Activated CD4-positive, alpha-beta T cell treated with anti-CD3 and anti-CD28 coated beads for 48 hours (primary cell): ENCODE results near the gene SPATS2.
A peak's percentile ranks its signal among the peaks of the same experiment; 100 is the strongest.

Source experiments
- DNase-seq: peaks from one replicate; pipeline ENCODE4 v3.0.0-alpha.2; 2020

SPATS2 gene

DNA sequence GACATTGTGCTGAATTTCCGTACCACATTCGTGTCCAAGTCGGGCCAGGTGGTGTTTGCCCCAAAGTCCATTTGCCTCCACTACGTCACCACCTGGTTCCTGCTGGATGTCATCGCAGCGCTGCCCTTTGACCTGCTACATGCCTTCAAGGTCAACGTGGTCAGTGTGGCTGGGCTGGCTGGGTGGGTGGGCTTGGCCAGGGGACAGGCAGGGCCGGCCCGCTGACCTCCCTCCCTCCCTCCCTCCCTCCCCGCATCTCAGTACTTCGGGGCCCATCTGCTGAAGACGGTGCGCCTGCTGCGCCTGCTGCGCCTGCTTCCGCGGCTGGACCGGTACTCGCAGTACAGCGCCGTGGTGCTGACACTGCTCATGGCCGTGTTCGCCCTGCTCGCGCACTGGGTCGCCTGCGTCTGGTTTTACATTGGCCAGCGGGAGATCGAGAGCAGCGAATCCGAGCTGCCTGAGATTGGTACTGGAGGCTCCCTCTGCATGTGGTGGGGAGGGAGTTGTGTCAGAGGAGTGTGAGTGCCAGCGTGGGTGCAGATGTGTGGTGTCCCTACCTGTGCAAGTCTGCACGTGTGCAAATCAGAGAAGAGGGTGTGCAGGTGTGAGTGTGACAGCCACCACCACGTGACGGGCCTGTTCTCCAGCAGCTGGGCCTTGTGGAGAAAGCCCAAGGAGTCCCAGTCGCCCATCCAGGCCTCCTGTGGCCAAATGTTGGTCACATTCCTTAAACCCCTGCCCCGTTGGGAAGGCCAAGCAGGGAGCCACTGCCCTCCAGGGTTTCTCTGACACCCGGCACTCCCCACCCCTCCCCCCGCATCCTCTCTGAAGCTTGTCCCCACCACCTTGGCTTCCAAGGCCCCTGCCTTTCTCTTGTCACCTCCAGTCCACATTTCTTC is 176.9 kb downstream of the SPATS2 start:
- no peak for DNase-seq

DNA sequence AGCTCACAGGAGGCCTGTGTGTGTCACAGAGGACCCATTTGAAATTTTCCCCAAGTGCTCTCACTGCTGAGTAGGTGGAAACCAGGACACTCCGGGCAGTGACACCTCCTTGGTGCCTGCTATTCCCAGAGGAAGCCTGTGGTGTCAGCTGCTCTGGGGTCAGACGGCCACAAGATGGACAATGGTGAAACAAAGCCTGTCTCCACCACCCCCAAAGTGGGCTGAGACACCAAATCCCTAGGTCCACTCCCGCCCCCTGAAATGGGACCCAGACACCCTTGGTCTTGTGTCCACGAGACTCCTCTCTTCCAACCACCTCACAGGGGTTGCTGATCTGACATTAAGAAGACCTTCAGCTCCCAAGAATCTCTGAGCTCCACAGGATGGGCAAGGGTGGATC is 178.6 kb downstream of the SPATS2 start:
- no peak for DNase-seq

DNA sequence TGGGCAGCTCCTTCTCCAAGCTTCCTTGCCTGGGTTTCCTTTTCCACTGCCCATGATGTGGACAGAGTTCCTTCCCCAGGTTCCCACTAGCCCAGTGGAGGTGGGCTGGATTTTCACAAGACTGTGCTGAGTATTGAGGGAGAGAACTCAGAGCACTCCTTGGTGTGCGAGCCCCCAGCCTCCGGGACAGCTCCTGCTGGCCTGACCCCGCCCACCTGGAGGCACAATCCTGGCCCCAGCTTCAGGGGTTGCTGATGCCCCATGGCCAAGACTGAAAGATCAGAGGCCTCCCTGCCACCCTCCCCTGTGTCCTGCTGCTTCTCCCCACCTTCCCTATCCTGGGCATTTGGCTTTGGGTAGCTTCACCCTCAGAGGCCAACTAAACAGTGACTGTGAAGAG is 179.2 kb downstream of the SPATS2 start:
- no peak for DNase-seq

DNA sequence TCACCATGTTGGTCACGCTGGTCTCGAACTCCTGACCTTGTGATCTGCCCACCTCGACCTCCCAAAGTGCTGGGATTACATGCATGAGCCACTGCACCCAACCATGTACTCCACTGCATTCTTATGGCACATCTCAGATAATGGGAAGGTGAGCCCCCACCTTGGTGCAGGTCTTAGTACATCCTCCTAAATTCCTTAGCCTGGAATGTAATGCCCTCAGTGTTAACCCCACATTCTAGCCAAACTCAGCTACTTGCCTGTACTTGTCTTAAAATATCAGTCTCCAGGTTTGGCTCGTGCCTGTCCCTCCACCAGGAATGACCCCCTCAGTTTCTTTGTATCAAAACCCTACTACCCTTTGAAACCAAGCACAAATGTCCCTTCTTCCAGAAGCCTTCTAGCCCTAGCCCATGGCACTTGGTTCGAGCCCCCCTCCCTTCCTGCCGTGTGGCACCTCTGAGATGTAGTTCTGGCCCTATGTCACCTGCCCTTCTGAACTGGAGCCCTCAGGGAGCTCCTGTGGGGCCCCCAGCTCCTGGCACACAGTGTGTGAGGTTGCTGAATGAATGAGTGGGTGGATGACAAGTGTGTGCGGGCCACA is 179.9 kb downstream of the SPATS2 start:
- no peak for DNase-seq

DNA sequence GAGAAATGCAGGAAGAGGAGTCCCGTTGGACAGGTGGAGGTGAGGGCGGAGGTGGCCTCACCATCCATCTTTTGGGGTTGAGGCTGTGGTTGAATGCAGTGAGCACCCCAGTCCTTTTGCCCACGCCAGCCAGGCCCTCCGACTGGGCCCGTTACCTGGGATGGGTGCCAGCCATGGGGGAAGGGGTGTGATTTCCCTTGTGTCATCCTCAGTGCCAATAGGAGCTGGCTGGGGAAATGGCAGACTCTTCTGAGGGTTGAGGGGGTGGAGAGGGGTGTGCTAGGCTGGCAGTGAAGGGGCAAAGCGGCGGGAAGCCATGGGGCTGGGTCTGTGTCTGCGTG is 181.2 kb downstream of the SPATS2 start:
- no peak for DNase-seq

GRCh38 chr12:49548822-49549648 is 181.8 kb downstream of the SPATS2 start:
- peak; percentile 38 for DNase-seq

GRCh38 chr12:49549735-49550692 is 182.8 kb downstream of the SPATS2 start:
- no peak for DNase-seq

DNA sequence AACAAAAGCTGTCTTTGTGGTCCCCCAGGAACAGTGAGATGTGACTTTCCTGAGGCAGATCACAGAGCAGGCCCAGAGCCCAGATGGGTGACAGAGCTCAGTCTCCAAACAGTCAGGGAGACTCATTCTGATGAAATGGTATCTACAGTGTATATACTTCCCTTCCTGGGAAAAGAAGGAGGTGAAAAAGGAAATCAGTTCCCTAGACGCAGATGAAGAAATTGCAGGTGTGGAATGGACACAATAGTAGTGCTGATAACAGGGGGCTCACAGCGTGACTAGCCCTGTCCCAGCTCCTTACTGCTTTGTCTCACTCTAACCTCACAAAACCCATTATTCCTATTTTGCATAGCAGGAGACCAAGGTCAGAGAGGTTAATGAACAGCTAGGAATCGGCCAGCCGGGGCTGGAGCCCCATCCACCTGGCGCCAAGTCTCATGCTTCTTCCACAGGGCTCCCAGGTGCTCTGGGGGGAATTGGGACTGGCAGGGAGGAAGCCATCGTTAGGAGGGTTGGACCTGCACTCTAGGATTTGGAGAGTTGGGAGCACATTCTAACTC is 183.5 kb downstream of the SPATS2 start:
- DNase-seq: no peak

DNA sequence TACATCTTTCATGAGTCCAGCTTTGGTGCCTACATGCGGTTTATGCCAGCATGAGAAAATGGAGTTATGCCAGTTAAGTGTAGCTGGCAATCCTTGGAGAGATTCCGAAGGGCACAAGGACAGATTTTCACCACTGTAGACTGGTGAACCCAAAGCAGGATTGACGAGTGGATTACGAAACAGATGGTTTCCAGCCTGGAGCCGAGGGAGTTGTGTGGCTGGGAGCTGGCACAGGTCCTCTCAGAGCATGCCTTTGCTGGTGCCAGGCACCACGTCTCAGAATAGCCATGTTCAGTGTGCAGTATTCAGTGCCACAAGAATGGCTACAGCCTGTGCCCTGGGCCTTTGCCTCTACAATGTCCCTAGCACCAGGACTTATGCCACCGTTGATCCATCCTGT is 184.8 kb downstream of the SPATS2 start:
- DNase-seq: no peak

DNA sequence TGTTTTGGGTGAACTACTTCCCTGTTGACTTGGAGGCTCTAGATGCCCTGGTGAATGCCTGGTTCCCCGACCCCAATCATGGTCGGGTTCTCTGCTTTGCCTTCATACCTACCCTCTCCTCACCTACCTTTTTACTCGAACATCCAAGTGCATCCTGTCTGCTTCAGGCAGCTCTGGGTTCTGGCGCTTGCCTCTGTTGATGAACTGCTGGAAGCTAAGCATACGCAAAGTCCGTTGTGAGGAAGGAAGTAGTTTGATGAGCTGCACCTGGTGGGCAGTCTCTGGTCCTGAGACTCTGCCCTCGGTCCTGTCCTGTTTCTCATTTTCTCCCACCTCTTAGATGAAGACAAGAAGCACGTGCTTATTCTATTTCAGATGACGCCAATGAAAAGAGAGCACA is 185.2 kb downstream of the SPATS2 start:
- DNase-seq: no peak

GRCh38 chr12:49552899-49553298 is 185.6 kb downstream of the SPATS2 start:
- DNase-seq: no peak

DNA sequence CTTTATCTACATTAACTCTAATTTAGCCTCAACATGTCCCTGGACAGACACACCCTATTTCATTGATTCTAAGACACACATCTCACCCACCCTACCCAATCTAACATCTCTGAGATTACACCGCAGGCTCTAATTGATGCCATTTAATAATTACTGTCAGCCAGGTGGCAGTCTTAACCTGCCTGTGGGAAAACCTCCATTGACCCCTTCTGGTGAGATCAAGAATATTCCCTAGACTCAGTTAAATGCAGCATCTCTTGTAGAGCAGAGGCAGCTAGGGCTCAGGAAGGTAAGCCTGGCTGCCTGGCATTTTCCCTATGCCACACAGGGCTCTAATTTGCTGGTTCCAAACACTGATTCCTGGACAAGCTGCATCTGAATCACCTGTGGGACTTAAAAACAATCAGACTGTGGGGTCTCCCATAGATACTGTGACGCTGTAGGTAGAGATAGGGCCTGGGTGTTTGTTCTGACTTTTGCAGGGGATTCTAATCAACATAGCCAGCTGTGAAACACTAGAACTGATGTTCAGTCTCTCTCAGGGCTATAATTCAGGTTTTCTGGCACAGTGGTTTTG is 186.3 kb downstream of the SPATS2 start:
- DNase-seq: no peak

DNA sequence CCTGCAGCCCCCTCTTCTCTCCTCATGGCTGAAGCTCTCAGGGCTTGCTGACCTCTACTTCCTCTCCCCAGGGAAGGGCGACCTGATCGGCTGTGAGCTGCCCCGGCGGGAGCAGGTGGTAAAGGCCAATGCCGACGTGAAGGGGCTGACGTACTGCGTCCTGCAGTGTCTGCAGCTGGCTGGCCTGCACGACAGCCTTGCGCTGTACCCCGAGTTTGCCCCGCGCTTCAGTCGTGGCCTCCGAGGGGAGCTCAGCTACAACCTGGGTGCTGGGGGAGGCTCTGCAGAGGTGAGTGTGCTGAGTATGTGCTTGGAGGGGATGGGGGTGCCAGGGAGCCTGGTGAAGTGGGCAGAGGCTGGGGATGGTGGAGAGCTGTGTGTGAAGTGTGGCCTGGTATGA is 187.0 kb downstream of the SPATS2 start:
- no peak for DNase-seq

DNA sequence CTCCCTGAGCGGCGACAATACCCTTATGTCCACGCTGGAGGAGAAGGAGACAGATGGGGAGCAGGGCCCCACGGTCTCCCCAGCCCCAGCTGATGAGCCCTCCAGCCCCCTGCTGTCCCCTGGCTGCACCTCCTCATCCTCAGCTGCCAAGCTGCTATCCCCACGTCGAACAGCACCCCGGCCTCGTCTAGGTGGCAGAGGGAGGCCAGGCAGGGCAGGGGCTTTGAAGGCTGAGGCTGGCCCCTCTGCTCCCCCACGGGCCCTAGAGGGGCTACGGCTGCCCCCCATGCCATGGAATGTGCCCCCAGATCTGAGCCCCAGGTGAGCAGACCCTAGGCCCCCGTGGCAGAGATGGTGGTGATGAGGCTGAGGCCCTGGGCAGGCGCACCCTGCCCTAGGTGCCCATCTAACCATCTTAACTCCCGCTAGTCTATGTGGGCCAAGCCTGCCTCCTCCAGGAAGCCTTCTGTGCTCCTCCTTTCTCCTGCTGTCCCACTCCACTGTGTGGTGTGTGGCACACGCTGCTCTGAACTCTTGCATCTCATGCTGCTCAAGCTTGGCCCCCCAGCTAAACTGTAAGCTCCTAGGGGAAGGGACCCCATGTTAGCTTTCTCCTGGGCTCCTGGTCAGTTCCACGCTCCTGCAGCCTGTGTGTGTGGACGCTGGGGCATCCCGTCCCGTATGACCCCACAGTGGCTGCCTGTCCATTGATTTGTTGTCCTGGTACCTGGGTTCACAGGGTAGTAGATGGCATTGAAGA is 188.5 kb downstream of the SPATS2 start:
- DNase-seq: no peak

- no peak for DNase-seq
These were observed 189.3 kb downstream of the SPATS2 start for GRCh38 chr12:49556391-49557186.

- no peak for DNase-seq
These were observed 190.1 kb downstream of the SPATS2 start for GRCh38 chr12:49557187-49557916.

DNA sequence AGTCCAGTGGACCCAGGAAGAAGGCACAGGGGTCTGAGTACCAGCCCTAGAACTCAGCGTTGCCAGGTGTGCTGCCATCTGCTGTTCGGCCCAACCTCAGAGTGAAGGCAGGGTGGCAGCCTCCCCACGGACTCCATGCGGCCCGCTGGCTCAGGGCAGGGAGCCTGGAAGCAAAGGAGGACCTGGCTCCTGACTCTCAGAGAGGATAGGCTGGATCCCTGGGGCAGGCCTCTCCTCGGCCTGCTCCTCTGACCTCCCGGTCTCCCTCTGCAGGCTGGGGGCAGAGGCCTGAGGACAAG is 190.6 kb downstream of the SPATS2 start:
- DNase-seq: no peak

- no peak for DNase-seq
These were observed 191.3 kb downstream of the SPATS2 start for GRCh38 chr12:49558526-49558925.

DNA sequence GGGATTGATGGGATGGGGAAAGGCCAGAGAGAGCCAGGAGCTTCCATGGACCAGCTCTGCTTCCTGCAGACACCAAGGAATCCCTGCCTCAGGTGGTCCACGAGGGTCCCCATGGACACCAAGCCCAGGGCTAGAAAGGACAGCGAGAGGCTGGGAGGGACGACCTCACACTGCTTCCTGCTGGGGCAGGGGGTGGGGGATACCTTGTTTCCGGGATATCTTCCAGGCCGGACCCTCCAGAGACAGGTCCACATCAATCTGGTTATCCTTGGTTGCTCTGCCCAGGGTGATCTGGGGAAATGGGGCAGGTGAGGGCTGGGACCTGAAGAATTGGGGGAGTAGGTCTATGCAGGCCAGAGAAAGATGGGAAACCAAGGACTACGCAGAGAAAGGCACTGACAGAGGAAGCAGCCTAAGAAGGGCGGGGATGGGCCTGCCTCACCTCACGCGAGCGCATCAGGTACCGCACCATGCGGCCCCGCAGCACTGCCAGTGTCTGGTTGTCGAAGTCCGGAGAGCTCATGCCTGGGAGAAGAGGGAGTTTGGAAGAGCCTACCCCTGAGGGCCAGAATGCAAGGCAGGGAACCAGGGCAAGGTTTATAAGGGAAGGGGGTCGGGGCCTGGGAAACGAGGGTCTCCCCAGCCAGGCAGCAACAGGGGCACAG is 191.9 kb downstream of the SPATS2 start:
- DNase-seq: no peak
